HUDEP-2 (cell line): ENCODE measurements around the gene KIF1A.

Experiments
- DNase-seq, 76 experiments: peaks; one replicate each; lab custom pipeline; 2025; ENCODE audit not compliant: unreplicated experiment in 76 of 76; lab: John Stamatoyannopoulos, UW

KIF1A gene

DNA sequence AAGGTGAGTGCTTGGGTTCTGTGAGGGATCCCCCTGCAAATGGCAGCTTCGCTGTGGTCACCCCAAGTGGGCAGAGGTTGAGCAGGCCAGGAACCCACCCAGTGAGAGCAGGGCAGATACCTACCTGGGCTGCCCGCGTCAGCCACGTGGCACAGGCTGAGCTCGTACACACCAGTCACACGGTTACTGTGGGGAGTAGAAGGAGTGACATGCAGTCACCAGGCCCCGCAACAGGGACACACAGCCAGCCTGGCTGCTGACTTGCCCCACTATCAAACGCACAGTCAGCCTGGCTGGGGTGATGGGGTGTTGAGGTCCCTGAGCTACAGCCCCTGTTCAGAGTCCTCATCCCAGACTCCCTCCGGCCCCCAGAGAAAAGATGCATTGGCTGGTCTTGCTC, 96.2 kb downstream of the KIF1A start:
- DNase-seq = no peak

DNA sequence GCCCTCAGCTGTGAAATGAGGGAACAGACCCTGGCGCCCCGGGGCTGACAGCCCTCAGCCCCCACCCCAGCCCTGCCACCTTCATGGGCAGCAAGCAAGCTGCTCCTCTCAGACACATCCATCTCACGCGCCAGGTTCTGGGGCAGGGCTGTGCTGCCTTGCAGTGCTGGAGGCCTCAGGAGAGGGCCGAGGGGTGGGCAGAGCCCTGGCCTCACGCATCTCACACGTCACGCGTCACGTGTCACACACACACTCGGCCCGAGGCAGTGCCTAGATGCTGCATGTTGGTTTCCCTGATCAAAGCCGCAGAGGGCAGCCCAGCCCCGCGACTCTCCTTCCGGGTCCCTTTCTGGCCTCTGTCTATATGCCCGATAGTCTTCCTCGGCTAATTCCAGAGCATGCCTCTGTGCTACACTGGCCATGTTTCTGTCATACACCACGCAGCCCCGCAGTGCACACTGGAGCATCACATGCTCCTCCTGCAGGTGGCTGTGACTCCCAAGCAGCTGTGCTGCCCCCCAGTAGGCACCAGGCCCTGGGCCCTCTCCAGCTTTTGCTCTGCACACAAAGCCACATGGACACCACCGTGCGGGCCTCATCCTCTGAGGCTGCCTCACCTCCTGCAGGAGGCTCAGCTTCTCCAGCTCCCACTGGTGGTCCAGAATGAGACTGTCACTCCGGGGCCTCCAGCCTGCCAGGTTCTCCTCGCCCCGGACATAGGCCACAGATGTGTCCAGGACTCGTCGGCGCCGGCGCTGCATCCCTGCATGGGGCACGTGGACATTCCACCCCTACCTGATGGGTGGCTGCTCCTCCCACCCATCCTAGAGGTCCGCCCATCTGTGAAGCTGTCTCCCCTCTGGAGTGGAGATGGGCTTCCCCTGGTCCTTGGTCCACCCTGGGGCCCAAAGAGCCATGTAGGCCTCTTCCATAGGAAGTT, 97.0 kb downstream of the KIF1A start:
- DNase-seq = no peak

DNA sequence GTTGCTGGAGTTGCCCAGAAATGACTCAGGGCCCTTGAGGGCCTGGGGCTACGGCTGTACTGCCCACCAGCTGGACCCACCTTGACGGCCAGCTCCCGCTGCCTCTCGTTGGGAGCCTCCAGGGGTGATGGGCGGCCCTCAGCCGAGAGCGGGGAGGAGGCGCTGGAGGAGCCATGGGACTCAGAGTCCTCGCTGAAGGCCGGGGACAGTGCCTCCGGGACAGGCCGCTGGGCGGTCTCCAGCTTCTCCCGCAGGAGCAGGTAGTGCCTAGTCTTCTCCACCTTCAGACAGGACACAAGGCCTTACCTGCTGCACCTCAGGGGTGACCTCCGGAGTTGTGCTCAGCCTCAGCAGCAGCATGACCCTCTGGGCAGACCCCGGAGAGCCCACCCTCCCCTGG, 97.6 kb downstream of the KIF1A start:
- DNase-seq = no peak

DNA sequence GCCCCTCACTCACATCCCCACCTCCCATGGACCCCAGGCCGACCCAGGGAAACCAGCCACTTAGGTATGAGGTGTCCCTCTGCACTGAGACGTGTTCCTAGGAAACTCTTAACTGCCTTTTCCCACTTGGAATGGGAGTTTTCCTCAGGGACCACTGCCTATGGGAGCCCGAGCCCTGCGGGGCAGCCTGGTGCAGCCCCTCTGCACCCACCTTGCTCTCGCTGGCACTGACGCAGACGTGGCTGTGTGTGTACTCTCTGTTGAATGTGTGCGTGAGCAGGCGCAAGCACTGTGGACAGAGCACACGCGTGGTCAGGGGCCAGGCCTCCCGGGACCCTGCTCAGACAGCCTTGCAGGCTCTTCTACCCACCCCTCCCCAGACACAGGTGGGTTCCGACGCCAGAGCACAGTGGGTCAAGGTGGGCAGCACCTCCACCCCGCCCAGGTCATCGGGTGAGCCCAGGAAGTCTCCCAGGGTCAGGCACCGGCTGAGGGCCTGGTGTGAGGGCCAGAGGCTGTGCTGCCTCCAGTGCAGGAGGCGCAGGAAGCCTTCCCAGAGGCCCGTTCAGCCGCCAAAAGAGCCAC, 98.3 kb downstream of the KIF1A start:
- no peak for DNase-seq

DNA sequence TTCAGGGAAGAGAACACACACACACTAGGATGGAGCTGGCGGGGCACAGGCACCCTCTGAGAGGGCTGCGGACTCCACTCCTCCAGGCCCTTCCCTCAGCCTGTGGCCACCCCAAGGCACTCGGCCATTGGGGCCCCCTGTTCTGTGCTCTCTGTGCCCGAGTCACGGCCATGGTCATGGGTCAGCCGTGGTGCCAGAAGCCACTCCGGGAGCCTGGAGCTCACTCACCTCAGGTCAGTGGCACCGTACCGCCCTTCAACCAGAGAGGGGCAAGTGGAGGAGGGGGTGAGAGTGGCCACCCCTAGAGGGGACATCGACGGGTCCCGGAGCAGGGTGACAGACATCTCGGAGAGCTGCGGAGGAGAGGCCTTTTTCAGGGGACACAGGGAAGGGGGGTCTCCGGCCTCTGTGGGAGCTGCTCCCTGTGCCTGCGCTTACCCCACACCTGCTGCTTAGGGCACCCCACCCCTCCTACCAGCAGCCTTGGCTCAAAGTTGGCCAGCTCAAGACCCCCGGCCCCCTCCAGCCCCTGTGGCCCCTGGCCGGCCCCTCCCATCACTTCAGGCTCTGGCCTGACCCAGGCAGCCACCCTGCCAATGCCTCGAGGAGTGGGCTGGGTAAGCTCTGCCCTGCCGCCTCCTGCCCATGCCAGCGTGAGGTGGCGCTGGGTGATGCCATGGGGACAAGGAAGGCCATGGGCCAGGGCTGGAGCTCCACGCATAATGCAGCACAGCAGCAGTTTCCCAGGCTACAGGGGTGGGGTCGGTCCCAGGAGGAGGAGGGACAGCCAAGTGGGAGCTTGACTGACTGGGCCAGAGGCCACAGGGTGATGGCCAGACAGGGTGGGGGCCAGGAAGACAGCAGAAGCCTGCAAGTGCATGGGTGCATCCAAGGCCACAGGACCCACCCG, 99.1 kb downstream of the KIF1A start:
- no peak for DNase-seq

DNA sequence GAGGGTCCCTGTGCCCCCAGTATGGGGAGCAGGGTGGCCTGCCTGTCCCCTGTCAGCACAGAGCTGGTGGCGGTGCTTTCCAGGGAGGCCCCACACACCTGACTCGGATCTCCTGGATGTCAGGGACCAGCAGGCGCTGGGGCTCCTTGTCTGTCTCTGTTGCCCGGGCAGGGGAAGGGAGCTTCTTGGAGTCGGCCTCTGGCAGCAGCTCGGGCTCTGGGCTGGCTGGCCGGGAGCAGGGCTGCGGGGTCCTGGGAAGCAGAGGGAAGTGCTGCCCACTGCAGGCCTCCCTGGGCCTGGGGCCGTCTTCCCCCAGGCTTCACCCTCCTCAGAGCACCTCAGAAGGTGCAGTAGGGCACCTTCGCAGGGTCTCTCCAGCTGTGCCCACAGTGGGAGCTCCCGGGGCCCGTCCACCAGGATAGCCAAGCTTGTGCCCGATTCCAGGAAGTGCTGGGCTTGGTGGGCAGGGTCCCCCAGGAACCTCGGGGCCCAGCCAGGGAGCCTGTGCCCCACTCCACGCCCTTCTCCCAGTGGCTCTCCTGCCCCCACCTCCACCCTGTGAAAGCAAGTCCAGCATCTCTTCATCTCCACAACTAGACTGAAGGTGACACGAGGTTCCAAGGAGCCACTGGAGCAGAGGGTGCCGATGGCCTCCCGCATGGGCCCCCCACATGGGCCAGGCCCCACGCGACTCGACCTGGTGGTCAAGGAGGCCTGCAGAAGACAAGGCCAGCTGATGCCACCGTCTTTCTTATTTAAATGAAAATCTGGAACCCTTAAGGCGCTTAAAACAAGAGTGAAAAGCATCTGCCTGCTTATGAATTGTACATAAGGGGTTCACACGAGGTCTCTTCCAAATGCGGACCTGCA, 100.1 kb downstream of the KIF1A start:
- no peak for DNase-seq

DNA sequence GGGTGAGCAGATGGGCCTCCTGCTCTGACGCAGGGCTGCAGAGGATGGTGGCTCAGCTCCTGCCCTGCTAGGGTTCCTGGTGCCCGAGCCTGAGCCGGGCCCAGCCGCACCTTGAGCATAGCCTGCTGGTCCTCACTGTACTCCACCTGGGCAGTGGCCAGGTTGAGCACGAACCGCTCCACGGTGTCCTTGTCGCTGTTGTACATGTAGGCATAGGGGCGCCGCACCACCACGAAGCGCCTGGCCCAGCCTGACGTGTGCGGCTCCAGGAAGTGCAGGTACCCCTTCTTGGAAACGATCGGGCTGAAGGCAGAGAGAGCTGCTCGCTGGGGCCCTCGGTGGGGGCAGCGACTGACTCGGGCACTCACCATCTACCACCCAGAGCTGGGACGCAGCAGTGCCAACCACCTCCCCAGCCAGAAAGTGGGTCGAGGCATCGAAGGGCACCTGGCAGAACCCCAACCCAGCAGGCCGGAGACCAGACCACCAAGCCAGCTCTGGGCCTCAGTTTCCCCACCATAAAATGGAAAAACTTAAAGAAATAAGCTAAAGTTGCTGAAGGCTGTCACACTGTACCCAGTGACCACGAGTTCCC, 101.0 kb downstream of the KIF1A start:
- no peak for DNase-seq

DNA sequence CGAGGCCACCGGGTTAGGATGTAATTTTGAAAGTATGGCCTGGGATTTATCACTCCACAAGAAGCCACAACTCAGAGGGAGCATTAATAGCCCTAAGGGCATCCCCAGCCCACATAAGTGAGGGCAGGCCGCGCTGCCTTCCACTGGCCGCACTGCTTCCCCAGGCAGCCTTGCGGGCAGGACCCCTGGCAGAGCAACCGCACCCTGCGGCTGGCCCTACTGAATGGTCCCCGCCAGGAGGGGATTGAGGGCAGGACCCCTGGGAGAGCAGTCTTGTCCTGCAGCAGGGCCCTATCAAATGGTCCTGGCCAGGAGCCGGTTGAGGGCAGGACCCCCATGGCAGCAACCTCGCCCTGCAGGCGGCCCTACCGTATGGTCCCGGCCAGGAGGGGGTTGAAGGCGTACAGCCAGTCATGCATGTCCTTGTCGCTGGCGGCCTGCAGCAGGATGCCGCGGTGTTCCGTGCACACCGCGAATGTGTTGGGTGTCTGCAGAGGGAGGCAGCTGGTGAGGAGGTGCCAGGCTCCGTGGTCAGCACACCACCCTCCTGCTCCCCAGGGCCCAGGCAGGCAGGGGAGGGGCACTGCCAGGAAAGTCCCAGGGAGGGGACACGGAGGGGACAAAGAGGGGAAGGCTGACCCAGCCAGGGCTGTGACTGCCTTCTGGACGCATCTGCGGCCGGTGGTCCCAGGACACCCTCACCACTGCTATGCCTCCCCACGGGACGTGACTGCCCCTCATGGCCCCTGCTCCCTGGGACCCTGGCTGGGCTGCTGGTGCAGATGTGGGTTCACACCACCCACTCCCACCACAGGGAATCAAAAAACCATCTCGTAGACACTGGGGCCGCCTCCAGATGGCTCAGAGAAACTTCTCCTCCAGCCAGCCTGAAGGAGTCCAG, 102.1 kb downstream of the KIF1A start:
- DNase-seq = no peak

DNA sequence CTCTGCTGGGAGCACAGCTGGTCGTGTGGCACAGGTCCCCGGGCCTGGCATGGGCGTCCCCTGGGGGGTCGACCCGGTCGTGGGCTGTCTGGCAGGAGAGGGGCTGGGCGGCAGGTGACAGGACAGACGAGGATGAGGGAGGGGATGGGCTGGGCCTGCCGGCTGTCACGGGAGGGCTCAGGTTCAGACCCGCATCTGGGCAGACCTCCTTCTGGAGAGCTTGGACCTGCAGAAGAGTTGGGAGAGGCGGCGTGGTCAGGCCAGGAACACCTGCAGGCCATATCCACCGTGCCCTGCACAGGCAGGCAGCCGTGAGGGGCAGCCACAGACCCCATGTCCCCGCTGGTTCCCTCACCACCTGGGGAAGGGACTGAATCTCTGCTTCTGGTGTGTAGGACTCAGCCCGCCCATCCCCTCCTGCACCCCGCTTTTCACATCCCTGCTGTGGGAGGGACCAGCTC, 102.8 kb downstream of the KIF1A start:
- DNase-seq = no peak

DNA sequence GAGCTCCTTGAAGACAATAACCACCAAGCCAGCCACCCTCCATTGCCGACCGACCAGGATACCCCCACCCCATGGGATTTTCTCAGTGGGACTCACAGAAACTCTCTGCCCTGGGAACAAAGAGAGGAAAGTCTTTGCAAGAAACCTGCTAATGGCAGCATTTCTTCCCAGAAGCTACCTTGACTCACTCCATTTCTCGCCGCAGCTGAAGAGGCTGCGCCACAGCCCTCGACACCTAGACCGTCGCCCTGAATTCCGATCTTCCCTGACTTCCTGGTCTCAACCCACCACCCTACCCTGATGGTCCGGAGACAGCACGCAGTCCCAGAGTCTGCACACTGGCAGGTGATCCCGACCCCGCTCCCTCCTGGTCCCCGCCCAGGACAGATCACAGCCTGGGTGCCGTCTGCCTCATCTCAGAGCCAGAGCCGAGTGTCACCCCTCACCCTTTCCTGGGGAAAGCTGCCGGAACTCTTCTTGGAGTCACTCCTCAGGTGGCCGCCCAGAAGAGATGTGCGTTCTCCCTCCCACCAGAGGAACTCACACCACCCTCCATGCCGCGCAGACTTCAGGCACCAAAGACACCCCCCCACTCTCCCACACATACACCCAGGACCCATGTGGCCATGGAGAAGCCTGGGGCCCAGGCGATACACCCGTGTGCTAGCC, 103.8 kb downstream of the KIF1A start:
- DNase-seq = no peak

DNA sequence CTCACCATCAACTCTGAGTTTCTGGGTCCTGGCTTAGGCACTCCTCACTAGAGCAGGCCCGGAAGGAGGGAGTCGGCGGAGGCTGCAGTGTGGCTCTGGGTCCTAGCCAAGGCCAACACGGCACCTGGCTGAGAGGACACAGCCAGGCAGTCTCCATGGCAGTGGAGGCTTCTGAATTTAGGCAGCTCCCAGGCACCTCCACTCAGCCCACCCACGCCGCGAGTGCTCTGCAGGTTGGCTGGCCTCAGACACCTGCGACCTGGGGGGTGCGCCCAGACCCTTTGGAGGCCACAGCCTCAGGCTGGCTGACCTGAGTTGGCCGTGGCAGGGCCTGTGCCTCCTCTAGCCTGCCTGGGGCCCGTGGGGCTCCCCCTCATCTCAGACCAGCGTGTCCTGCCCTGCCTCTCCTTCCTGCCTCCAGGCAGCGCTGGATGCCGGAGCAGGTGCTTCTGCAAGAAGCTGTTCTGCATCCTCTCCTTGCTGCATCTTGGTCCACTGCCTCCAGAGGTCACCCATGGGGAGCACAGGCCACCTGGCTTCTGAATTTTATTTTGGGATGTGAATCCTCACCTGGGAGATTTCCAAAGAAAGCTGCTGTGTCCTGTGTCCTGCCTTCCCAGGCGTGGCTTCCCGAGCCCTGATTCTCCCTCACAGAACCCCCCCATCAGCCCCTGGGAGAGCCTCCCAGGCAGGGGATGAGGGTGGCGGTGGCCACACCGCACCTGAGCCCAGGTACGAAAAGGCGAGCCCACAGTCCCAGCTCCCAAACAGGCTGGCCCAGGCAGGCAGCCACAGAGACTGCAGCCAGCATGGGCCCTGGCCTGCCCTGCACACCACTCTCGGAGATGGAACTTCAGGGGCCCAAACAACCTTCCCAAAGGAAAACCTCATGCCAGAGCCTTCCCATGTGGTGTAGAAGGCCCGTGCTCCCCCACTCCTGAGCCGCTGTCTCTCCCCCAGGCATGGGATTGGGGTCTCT, 105.0 kb downstream of the KIF1A start:
- DNase-seq = no peak

DNA sequence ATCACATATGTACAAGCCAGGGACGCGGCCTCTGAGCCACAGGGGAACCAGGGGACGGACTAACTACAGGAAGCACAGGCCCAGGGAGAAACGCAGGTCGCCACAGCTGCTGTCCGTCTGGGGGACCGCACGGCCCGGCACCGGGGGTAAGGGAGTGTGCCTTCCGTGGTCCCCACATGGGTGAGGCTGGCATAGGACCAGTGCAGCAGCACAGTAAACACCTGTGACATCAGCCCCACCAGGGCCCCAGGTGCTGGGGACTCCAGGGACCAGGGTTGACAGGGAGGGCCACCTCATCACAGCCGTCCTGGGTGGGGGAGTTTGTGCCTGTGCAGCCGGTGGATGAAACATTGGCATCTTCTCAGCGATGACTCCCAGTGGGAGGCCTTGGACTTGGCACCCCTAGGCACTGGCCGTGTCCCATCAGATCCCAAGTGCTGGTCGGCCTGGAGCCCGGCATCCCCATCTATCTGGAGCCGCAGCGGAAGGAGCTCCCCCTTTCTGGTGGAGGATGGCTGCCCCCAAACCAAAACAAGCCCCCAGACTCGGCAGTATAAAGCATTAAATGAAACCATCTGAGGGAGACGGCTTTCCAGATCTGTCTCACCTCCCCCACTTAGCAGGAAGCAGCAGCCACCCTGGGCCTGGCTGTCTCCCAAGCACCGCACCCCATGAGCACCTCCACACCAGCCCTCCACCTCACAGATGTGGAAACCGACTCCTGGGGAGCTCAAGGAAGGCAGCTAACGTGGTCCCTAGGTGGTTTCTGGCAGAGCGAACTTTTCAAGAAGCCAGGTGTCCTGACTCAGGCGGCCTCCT, 105.9 kb downstream of the KIF1A start:
- DNase-seq = no peak

DNA sequence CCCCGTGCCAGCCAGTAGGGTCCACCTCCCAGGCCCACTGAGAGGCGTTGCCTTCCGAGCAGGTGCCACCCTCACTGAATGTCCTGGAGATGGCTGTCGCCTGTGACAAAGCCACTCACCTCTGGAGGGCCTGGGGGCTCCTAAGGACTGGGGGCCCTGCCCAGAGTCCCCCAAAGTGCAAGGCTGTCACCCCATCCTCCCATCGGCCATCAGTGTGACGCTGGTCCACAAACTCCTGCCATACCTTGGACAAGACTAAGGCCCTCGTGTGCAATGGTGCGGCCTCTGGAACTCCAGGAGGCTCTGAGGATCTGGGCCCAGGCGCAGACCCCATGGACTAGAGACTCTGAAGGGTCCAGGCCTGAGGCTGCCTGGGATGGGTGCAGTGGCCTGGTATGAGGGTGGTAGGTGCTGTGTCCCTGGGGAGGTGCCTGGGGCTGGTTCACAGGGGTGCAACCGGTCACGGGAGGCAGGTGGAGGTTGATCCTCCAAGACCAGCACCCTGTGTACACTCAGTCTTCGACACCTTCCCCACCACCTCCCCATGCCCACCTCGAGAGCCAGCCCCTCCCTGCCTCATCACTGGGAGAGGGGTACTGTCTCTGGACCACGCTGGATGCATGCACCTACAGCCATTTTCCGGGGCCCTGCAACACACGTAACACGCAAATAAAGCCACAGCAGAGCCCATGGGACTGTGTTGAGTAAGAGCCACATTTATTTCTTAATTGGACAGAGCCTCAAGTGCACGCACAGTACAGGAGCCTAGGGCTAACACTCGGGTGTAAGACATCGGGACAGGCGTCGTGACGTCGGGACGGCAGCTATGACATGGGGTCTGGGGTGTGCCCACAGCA, 106.7 kb downstream of the KIF1A start:
- DNase-seq = no peak

DNA sequence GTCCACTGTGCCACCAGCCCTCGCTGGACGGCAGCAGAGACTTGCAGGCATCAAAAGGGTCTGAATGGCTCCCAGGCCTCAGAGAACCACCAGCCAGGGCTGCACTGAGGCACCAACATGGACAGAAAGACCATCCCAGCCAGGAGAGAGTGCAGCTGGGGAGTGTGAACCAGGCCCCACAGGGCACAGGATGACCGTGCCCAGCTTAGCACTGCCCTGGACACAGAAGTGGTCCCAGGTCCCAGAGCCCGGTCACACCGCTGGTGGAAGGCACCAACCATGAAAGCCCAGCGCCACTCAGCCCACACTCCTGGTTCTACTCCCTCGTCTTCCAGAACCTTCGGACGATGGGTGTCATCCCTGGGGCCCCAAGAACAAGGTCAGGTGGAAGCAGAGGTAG, 107.9 kb downstream of the KIF1A start:
- DNase-seq = no peak

DNA sequence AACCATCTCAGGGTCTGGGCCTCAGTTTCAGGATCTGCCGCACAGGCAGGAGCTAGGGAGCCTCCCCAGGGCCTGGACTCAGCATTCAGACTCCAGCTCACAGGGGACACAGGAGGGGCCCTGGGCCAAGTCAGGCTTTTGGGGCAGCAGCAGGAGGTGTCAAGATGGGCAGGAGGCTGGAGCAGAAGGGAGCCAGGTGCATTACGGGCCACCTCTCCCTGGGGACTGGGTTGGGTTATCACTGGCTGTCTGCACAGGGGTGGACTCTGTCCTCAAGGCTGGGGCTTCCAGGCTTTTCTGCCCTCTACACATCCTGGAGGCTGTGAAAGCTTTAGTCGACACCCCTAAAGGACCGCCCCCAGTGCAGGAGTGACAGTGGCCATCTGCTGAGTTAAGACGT, 108.3 kb downstream of the KIF1A start:
- no peak for DNase-seq
